ENCODE results near the gene MAP3K10.
"Not testable (repeated sequence)": the region's sequence is repeated elsewhere in the genome, so short reads cannot be mapped to it uniquely, and the experiment has no call there.

MAP3K10 gene

DNA sequence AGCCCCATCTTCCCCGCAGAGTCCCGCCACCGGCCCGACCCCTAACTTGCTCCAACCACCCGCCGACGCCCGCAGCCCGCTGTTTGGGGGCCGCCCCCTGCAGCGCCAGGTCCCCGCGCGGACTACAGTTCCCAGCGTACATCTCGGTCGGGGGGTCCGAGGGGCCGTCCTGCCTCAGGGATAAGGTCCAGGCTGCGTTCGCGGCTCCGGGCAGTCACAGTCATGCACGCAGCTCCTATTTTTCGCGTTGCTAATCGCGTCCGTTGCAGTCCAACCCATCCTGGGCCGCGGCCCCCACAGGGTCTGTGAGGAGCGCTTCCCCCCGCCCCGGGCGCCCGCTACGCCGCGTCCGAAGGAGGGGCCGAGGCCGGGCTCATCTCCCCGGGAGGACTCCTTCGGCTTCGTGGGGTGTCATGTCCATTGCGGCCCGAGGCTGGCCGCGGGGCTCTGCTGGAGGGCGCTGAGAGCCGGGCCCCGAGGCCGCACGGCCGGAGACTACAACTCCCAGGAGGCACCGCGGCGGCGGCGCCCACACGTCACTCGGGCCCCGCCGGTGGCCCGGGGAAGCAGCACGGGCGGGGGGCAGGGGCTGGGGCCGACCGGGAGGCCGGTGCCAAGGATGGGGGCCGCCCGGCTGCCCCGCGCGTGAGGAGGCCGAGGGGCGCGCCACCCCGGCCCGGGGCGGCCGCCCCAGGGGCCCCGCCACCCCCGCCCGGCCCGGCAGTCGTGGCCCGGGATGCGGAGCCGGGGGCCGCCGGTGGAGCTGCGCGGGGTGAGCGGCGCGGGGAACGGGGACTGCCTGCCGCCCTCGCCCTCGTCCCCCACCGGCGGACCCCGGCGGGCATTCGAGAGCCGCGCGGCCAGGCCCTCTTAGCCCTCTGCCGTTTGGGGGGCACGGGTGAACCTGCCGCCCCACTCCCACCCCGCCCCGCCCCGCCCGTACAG lies at the start of gene MAP3K10:
Gene MAP3K10, plus strand, starts transcription at position 536 of the 945 bp plus-strand sequence. CDS start 606 bp downstream, outside the sequence.
- DNase-seq = peak; percentile 68

- no peak for DNase-seq
Observed at GRCh38 chr19:40141551-40141950, 49.7 kb upstream of the MAP3K10 start.

DNA sequence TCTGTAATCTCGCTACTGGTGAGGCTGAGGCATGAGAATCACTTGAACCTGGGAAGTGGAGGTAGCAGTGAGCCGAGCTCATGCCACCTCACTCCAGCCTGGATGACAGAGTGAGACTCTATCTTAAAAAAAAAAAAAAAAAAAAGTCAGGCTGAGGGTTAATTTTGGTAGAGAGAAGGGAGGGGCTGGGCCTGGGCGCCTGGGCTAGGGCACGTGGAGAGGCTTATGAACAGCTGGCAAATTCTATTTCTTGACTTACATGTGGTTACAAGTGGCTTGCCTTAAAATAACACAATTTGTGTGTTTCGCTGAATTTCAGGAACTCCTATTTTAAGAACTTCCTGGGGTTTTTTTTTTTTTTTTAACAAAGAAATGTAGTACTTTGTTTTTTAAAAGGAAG lies 47.6 kb upstream of the MAP3K10 start:
- peak; percentile 55 for DNase-seq

DNA sequence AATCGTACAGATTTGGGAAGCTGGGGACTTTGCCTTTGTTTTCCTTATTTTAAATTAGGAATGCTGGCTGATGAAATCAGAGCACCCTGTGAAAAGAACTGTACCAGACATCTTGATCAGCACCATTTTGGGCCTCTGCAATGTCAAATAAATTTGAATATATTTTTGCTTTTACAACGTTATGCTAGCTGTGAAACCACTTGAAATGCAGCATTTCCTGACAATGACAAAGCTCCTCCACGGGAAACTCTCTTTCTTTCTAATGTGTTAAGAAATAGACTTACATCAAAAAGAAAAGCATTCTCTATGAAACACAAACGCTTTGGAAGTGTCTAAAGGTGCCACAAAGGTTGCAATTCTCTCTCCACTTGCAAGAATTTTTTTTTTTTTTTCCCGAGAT lies 47.1 kb upstream of the MAP3K10 start:
- no peak for DNase-seq

- DNase-seq = no peak
Observed at GRCh38 chr19:40144947-40145748, 46.1 kb upstream of the MAP3K10 start.

DNA sequence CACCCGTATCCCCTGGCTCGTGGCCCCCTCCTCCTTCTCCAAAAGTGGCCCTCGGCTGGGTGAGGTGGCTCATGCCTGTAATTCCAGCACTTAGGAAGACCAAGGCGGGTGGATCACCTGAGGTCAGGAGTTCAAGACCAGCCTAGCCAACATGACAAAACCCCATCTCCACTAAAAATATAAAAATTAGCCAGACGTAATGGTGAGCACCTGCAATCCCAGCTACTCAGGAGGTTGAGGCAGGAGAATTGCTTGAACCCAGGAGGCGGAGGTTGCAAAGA lies 45.5 kb upstream of the MAP3K10 start:
- DNase-seq = not testable (repeated sequence)

GRCh38 chr19:40147338-40147692 lies 43.9 kb upstream of the MAP3K10 start:
- no peak for DNase-seq

DNA sequence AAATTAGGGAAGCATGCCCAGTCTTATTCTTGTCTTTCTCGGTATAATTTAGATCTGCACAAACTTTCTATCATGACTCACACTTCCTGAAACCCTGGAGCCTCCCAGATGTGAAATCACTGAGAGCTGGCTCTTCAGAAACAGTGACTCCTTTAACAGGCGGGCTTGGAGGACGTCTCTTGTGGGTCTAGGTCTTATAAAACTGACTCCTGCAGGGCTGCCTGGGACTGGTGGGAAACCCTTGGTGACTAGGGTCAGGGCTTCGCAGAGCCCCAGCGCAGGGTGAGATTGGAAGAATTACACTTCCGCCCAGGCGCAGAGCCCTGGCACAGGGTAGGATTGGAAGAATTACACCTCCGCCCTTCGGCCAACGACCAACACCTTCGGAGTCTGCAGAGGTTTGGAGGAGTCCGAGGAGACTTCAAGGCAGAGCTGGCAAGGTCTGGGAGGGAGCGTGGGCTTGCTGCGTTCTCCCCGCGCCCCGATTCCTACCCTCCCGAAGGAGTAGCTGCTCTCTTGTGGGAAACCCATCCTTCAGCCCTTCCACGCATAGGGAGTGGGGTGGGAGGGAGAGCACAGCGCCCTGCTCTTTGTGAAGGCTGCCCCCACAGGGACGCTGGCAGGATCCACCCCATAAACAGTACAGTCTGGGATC lies 43.4 kb upstream of the MAP3K10 start:
- no peak for DNase-seq

GRCh38 chr19:40149501-40149900 lies 41.7 kb upstream of the MAP3K10 start:
- DNase-seq = no peak

DNA sequence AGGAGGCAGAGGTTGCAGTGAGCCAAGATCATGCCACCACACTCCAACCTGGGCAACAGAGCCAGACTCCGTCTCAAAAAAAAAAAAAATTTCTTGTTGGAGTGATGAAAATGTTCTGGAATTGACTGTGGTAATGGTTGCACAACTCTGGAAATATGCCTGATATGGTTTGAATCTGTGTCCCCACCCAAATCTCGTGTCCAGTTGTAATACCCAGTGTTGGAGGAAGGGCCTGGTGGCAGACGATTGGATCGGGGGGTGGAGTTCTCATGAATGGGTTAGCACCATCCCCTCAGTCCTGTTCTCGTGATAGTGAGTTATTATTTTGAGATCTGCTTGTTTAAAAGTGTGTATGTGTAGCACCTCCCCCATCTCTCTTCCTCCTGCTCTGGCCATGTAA lies 41.1 kb upstream of the MAP3K10 start:
- no peak for DNase-seq

- DNase-seq = no peak
Observed at GRCh38 chr19:40154121-40154680, 37.0 kb upstream of the MAP3K10 start.

DNA sequence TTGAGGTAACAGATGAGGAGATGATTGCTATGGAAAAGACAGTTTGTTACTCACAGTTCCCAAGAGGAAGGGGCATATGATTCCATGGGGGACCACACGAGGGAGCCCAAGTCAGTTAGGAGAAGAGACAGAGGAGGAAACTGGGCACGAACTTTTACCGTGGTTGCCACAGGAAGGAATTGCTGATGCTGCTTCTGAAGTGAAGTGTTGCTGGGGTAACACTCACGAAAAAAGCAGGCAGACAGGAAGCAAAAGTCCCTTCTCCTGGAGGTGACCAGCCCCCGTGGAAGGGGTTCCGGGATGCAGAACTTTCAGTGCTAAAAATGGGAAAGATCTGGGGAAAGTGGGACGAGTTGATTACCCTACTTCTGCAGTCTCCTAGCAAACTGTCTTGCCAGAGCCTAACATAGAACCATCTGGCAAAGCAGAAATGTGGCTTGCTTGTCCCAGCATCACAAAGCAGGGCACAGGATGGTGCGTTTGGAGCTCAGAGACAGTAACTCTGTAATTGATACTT lies 35.4 kb upstream of the MAP3K10 start:
- DNase-seq = no peak

DNA sequence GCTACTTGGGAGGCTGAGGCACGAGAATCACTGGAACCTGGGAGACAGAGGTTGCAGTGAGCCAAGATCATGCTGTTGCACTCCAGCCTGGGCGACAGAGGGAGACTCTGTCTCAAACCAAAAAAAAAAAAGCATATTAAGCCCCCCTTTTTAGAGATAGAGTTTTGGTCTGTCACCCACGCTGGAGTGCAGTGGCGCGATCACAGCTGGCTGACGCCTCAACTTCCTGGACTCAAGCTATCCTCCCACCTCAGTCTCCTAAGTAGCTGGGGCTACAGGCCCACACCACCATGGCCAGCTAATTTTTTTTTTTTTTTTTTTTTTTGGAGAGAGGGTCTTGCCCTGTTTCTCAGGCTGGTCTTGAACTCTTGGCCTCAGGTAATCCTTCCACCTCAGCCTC lies 34.2 kb upstream of the MAP3K10 start:
- no peak for DNase-seq

DNA sequence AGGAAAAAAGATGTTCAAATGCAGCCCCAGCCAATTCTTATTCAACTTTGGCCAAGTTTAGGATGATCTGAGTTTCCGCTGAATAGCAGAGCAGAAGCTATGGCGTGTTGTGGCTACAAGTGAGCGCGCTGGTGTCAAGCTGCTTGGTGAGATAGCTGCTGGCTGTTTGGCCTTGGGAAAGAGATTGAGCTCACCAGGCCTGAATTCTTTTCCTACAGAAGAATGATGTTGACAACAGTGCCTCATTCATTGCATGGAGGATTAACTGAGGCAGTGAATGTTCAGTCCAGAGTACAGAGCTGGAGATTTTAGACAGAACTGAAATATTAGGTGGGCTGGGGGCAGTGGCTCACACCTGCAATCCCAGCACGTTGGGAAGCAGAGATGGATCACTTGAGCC lies 31.5 kb upstream of the MAP3K10 start:
- DNase-seq = no peak

DNA sequence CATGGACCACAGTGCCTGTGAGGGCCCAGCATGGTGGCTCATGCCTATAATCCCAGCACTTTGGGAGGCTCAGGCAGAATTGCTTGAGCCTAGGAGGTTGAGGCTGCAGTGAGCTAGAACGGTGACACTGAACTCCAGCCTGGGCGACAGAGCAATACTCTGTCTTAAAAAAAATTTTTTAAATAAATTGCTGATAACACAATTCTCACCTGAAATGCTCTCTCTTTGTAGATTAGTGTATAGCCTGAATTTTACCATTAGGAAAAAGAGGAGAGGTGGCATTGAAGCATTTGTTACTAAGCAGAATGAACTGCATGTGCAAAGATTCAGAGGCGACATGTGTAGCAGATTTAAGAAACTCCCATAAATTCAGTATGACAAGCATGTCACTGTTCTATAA lies 29.1 kb upstream of the MAP3K10 start:
- no peak for DNase-seq

DNA sequence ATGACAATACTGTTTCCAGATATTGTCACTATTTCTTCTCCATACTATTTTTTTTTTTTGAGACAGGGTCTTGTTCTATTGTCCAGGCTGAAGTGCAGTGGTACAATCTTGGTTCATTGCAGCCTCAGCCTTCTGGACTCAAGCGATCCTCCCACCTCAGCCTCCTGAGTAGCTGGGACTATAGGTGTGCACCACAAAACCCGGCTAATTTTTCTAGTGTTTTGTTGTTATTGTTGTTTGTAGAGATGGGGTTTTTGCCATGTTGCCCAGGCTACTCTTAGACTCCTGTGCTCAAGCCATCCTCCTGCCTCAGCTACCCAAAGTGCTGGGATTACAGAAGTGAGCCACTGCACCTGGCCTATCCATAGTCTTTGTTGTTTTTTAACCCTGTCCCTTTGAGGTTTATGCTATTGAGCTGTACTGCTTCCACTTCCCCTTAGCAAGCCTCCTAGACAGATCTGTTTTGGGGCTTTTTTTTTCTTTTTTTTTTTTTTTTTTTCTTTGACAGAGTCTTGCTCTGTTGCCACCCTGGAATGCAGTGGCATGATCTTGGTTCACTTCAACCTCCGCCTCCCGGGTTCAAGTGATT lies 27.6 kb upstream of the MAP3K10 start:
- DNase-seq = no peak

- no peak for DNase-seq
Observed at GRCh38 chr19:40165362-40165937, 25.8 kb upstream of the MAP3K10 start.

- DNase-seq = not testable (repeated sequence)
Observed at GRCh38 chr19:40169482-40170302, 21.5 kb upstream of the MAP3K10 start.

DNA sequence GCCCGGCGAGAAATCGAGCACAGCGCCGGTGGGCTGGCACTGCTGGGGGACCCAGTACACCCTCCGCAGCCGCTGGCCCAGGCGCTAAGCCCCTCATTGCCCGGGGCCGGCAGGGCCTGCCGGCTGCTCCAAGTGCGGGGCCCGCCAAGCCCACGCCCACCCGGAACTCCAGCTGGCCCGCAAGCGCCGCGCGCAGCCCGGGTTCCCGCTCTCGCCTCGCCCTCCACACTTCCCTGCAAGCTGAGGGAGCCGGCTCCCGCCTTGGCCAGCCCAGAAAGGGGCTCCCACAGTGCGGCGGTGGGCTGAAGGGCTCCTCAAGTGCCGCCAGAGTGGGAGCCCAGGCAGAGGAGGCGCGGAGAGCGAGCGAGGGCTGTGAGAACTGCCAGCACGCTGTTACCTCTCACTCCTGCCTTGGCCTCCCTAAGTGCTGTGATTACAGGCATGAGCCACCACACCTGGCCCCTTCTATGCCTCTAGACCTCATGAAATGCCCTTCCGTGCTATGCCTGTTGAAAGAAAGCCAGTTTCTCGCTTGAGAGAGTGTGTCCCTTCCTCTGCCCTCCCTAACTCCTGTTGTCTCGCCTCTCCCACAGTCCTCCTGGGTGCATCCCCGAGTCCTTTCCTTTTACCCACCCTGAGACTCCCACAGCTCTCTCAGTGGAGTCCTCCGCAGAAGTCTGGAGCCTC lies 20.8 kb upstream of the MAP3K10 start:
- not testable (repeated sequence) for DNase-seq

- DNase-seq = not testable (repeated sequence)
Observed at GRCh38 chr19:40171293-40171692, 19.9 kb upstream of the MAP3K10 start.

GRCh38 chr19:40174092-40174491 lies 17.1 kb upstream of the MAP3K10 start:
- no peak for DNase-seq

Measured in NCI-H2171 (cell line).